Breast epithelium (tissue), 3 donors: ENCODE results near the gene MED29.

ENCODE experiments used
- CTCF ChIP-seq, 3 donors: fragments of 450-650 bp; IDR thresholded peaks; one replicate each; pipeline ENCODE4 v1.5.1; 2016 to 2017; ENCODE audit warnings: antibody characterized with exemption in 3 of 3, mild to moderate bottlenecking in 3 of 3, moderate library complexity in 3 of 3
- POLR2A ChIP-seq: fragments of 450-650 bp; IDR thresholded peaks from one replicate; pipeline ENCODE4 v1.6.1; 2016; ENCODE audit warnings: antibody characterized with exemption, mild to moderate bottlenecking, moderate library complexity
- POLR2AphosphoS5 ChIP-seq, 3 donors: sonication (generic); formaldehyde crosslinking; IDR thresholded peaks; one replicate each; pipeline ENCODE4 v1.6.1; 2017; ENCODE audit warnings: antibody characterized with exemption in 3 of 3

GRCh38 chr19:39448271-39448670 is 57.1 kb downstream of the MED29 start:
- TF ChIP-seq POLR2A (no peak), CTCF (IDR thresholded peaks at IDR 0.05) (no peak), POLR2AphosphoS5 (IDR thresholded peaks at IDR 0.05) (no peak)
